H9 (cell line): ENCODE data around the gene ARCN1. TPM values are rescaled to one million over a fixed set of nuclear protein-coding genes. Genes with fewer than 3 reads are reported as not detected.

Source experiments
- DNase-seq: peaks from one replicate; pipeline ENCODE4 v3.0.0-alpha.2; 2017
- H2AFZ ChIP-seq: one replicate; pipeline ENCODE4 v1.6.1; 2013; ENCODE audit warnings: mild to moderate bottlenecking, low read length, control low read depth, moderate library complexity
- H2AK5ac ChIP-seq: 2 replicates; pipeline ENCODE4 v1.6.1; 2013; ENCODE audit warnings: low read length, control low read depth, mixed read lengths; ENCODE audit not compliant: insufficient read length
- H2BK120ac ChIP-seq: one replicate; pipeline ENCODE4 v1.6.1; 2013; ENCODE audit warnings: low read depth, mild to moderate bottlenecking, low read length, control low read depth, inconsistent platforms; ENCODE audit not compliant: poor library complexity, severe bottlenecking
- H2BK12ac ChIP-seq: 2 replicates; pipeline ENCODE4 v1.6.1; 2013; ENCODE audit warnings: low read length, control low read depth, mixed read lengths, low read depth; ENCODE audit not compliant: insufficient read length
- H2BK15ac ChIP-seq: 2 replicates; pipeline ENCODE4 v1.6.1; 2013; ENCODE audit warnings: low read depth, low read length, control low read depth
- H2BK20ac ChIP-seq: one replicate; pipeline ENCODE4 v1.6.1; 2013; ENCODE audit warnings: low read depth, mild to moderate bottlenecking, low read length, control low read depth, inconsistent platforms; ENCODE audit not compliant: poor library complexity, severe bottlenecking
- H2BK5ac ChIP-seq: 2 replicates; pipeline ENCODE4 v1.6.1; 2013; ENCODE audit warnings: low read length, control low read depth, mixed read lengths; ENCODE audit not compliant: insufficient read length
- H3K14ac ChIP-seq: 2 replicates; pipeline ENCODE4 v1.6.1; 2013; ENCODE audit warnings: low read length, control low read depth; ENCODE audit not compliant: insufficient read depth
- H3K18ac ChIP-seq: 2 replicates; pipeline ENCODE4 v1.6.1; 2013; ENCODE audit warnings: low read depth, mild to moderate bottlenecking, mixed read lengths, low read length, control low read depth; ENCODE audit not compliant: insufficient read length
- H3K23ac ChIP-seq: 2 replicates; pipeline ENCODE4 v1.6.1; 2013; ENCODE audit warnings: low read length, control low read depth, mixed read lengths, low read depth; ENCODE audit not compliant: insufficient read length
- H3K23me2 ChIP-seq: 2 replicates; pipeline ENCODE4 v1.6.1; 2013; ENCODE audit warnings: low read depth, mild to moderate bottlenecking, mixed read lengths, low read length, control low read depth; ENCODE audit not compliant: insufficient read length, poor library complexity, severe bottlenecking
- H3K27ac ChIP-seq: 2 replicates; pipeline ENCODE4 v1.5.1; 2013; ENCODE audit warnings: low read length, control low read depth, mixed read lengths, low read depth; ENCODE audit not compliant: insufficient read length
- H3K27me3 ChIP-seq: 2 replicates; pipeline ENCODE4 v1.6.1; 2013; ENCODE audit warnings: low read length, control low read depth, inconsistent platforms; ENCODE audit not compliant: insufficient read depth
- H3K4ac ChIP-seq: 2 replicates; pipeline ENCODE4 v1.6.1; 2013; ENCODE audit warnings: low read depth, mild to moderate bottlenecking, control low read depth, inconsistent platforms, low read length, moderate library complexity
- H3K4me1 ChIP-seq: 2 replicates; pipeline ENCODE4 v1.6.1; 2013; ENCODE audit warnings: low read length, control low read depth, inconsistent platforms; ENCODE audit not compliant: insufficient read depth
- H3K4me2 ChIP-seq: 2 replicates; pipeline ENCODE4 v1.6.1; 2013; ENCODE audit warnings: low read length, control low read depth, mixed read lengths; ENCODE audit not compliant: insufficient read length, insufficient read depth
- H3K56ac ChIP-seq: 2 replicates; pipeline ENCODE4 v1.6.1; 2013; ENCODE audit warnings: low read depth, mild to moderate bottlenecking, mixed read lengths, low read length, control low read depth; ENCODE audit not compliant: insufficient read length
- H3K79me1 ChIP-seq: 2 replicates; pipeline ENCODE4 v1.6.1; 2013; ENCODE audit warnings: low read depth, mild to moderate bottlenecking, moderate library complexity, low read length, control low read depth, inconsistent platforms; ENCODE audit not compliant: insufficient read depth, poor library complexity, severe bottlenecking
- H3K79me2 ChIP-seq: 2 replicates; pipeline ENCODE4 v1.6.1; 2013; ENCODE audit warnings: low read length, control low read depth, inconsistent platforms; ENCODE audit not compliant: insufficient read depth
- H3K9ac ChIP-seq: 2 replicates; pipeline ENCODE4 v1.6.1; 2013; ENCODE audit warnings: low read length, control low read depth, mixed read lengths; ENCODE audit not compliant: insufficient read length; ENCODE audit errors: extremely low read depth
- H3K9me3 ChIP-seq: one replicate; pipeline ENCODE4 v1.6.1; 2013; ENCODE audit warnings: low read depth, low read length, inconsistent platforms; ENCODE audit not compliant: control insufficient read depth
- H3T11ph ChIP-seq: one replicate; pipeline ENCODE4 v1.6.1; 2013; ENCODE audit warnings: mild to moderate bottlenecking, low read length, control low read depth, inconsistent platforms
- H4K20me1 ChIP-seq: one replicate; pipeline ENCODE4 v1.6.1; 2013; ENCODE audit not compliant: control insufficient read depth, insufficient read length, insufficient read depth
- H4K5ac ChIP-seq: 2 replicates; pipeline ENCODE4 v1.6.1; 2013; ENCODE audit warnings: low read depth, mild to moderate bottlenecking, mixed read lengths, low read length, control low read depth; ENCODE audit not compliant: insufficient read length
- H4K8ac ChIP-seq: replicated peaks from 2 replicates; pipeline ENCODE4 v1.6.1; 2013; ENCODE audit warnings: low read length, control low read depth, mixed read lengths, low read depth; ENCODE audit not compliant: insufficient read length
- H4K91ac ChIP-seq: 2 replicates; pipeline ENCODE4 v1.6.1; 2013; ENCODE audit warnings: low read depth, mild to moderate bottlenecking, moderate library complexity, mixed read lengths, low read length, control low read depth; ENCODE audit not compliant: insufficient read length
- H3K27ac Mint-ChIP-seq, 3 experiments: 2 replicates in 2 of 3; 3 replicates in 1 of 3; pipeline ENCODE4 v1.8.0; 2020 to 2021; ENCODE audit warnings: mixed read lengths in 3 of 3, mild to moderate bottlenecking in 1 of 3, moderate library complexity in 1 of 3
- H3K27me3 Mint-ChIP-seq: 2 replicates; pipeline ENCODE4 v1.8.0; 2021; ENCODE audit warnings: low read depth, mild to moderate bottlenecking, moderate library complexity, mixed read lengths
- H3K36me3 Mint-ChIP-seq, 3 experiments: 2 replicates in 2 of 3; 3 replicates in 1 of 3; pipeline ENCODE4 v1.8.0; 2020 to 2021; ENCODE audit warnings: low read depth in 3 of 3, mixed read lengths in 3 of 3; ENCODE audit not compliant: insufficient read depth in 1 of 3
- H3K4me1 Mint-ChIP-seq, 2 experiments: 2 replicates each; pipeline ENCODE4 v1.8.0; 2020; ENCODE audit warnings: mixed read lengths in 2 of 2
- H3K4me3 Mint-ChIP-seq, 2 experiments: 2 replicates in 1 of 2; 3 replicates in 1 of 2; pipeline ENCODE4 v1.8.0; 2020 to 2021; ENCODE audit warnings: mild to moderate bottlenecking in 2 of 2, mixed read lengths in 2 of 2, moderate library complexity in 1 of 2
- H3K9me3 Mint-ChIP-seq, 2 experiments: 2 replicates in 1 of 2; 3 replicates in 1 of 2; pipeline ENCODE4 v1.8.0; 2020; ENCODE audit warnings: mild to moderate bottlenecking in 2 of 2, mixed read lengths in 2 of 2, moderate library complexity in 1 of 2
- CTCF ChIP-seq: fragments of 200-600 bp; sonication (generic); conservative IDR thresholded peaks from 3 replicates; pipeline ENCODE4 v1.8.0; 2021; ENCODE audit warnings: antibody characterized with exemption, mild to moderate bottlenecking
- WGBS: extraction: QIAGEN DNeasy Blood & Tissue Kit; methylation state at CpG from one replicate; pipeline ENCODE4 v1.1.7; 2013; ENCODE audit warnings: missing lambda C conversion rate, low lambda C conversion rate, mixed read lengths; ENCODE audit not compliant: insufficient read length; ENCODE audit errors: extremely low coverage; 5-methylcytosine and 5-hydroxymethylcytosine counted together
- total RNA-seq: library from RNA; stranded (reverse); gene quantifications from 2 replicates; pipeline ENCODE4 v1.2.1, GENCODE V29; 2021

Gene ARCN1
- total RNA-seq, 1 experiment from 2014 or later: 152 TPM

GRCh38 chr11:118606844-118607228 is 34.6 kb downstream of the ARCN1 start:
- H3K9me3 Mint-ChIP-seq: peaks cover 0 to 6% of the 10 kb centered on the region in 2 experiments; a peak in 4 of 5 replicates
- peaks cover 35 to 45% of the 10 kb centered on the region in 2 experiments for H3K4me1 Mint-ChIP-seq
- Histone ChIP-seq H4K91ac (no peak overlapping the region), H3K56ac (no peak overlapping the region), H3K18ac (no peak overlapping the region), H3K9ac (no peak overlapping the region), H3K27ac (no peak overlapping the region), H3K23me2 (peaks cover 16% of the 10 kb centered on the region), H3K9me3 (no peaks in the 10 kb centered on the region), H3K79me2 (no peaks in the 10 kb centered on the region), H2BK15ac (no peak overlapping the region), H2AFZ (no peak overlapping the region), H3K4ac (no peak overlapping the region), H3K23ac (no peak overlapping the region), H3K4me2 (no peak overlapping the region), H3K27me3 (peaks cover 56% of the 10 kb centered on the region), H4K8ac (no peak overlapping the region), H2BK120ac (no peak overlapping the region), H3T11ph (no peak overlapping the region), H4K20me1 (no peaks in the 10 kb centered on the region), H2BK12ac (no peak overlapping the region), H4K5ac (no peak overlapping the region), H2BK20ac (no peak overlapping the region), H3K14ac (no peak overlapping the region), H2BK5ac (no peak overlapping the region), H3K4me1 (no peaks in the 10 kb centered on the region), H2AK5ac (no peak overlapping the region), H3K79me1 (no peaks in the 10 kb centered on the region)
- WGBS: no CpG with 5 or more reads among the region's 7 CpGs
- H3K4me3 Mint-ChIP-seq: peak overlapping the region in 1 of 2 experiments; percentile 54; a peak in 3 of 5 replicates
- peaks cover 85% of the 10 kb centered on the region for H3K27me3 Mint-ChIP-seq
- no peak overlapping the region for H3K27ac Mint-ChIP-seq
- no peak for DNase-seq
- no peak for TF ChIP-seq CTCF
- H3K36me3 Mint-ChIP-seq: peaks cover 4 to 10% (median 5%) of the 10 kb centered on the region in 3 experiments
